Esophagus squamous epithelium (tissue), 5 donors: ENCODE measurements around the gene MOG. TPM values are rescaled to one million over a fixed set of nuclear protein-coding genes. Genes with fewer than 3 reads are reported as not detected.

Source experiments
- DNase-seq: peaks from one replicate; lab custom pipeline; 2025; lab: John Stamatoyannopoulos, UW
- H3K27ac ChIP-seq, 4 donors: fragments of 200-600 bp; sonication (generic); one replicate each; pipeline ENCODE4 v1.5.1; 2016 to 2019; ENCODE audit warnings: mild to moderate bottlenecking in 1 of 4
- H3K27me3 ChIP-seq, 4 donors: fragments of 200-600 bp; sonication (generic); 1 replicate in 3 of 4; 2 replicates in 1 of 4; pipeline versions ENCODE4 v1.5.1 to v1.6.0; 2017 to 2021; ENCODE audit warnings: antibody characterized with exemption in 1 of 4
- H3K36me3 ChIP-seq, 3 donors: fragments of 200-600 bp; sonication (generic); one replicate each; pipeline ENCODE4 v1.5.1; 2016 to 2019
- H3K4me1 ChIP-seq, 3 donors: fragments of 200-600 bp; sonication (generic); one replicate each; pipeline ENCODE4 v1.5.1; 2017 to 2019
- H3K4me3 ChIP-seq, 4 donors: fragments of 200-600 bp; sonication (generic); 1 replicate in 3 of 4; 2 replicates in 1 of 4; pipeline ENCODE4 v1.5.1; 2016 to 2019; ENCODE audit warnings: mild to moderate bottlenecking in 2 of 4, moderate library complexity in 1 of 4
- H3K9me3 ChIP-seq, 3 donors: fragments of 200-600 bp; sonication (generic); one replicate each; pipeline ENCODE4 v1.5.1; 2016 to 2019
- POLR2A ChIP-seq, 4 donors: fragments of 450-650 bp; IDR thresholded peaks; one replicate each; pipeline ENCODE4 v1.6.1; 2017; ENCODE audit warnings: antibody characterized with exemption in 4 of 4, mild to moderate bottlenecking in 4 of 4, moderate library complexity in 3 of 4
- WGBS, 2 donors: methylation state at CpG; one replicate each; pipeline ENCODE4 v1.1.5; 2018; 5-methylcytosine and 5-hydroxymethylcytosine counted together
- intact Hi-C: fragments of 100-400 bp; cut with DNase I; formaldehyde crosslinking; loops from one replicate; pipeline ENCODE4 v1.15.0; 2022
- total RNA-seq, 4 donors: library from RNA; depleted of rRNA; stranded (reverse); fragments of >200 nt; gene quantifications; one replicate each; pipeline ENCODE4 v1.1.0, GENCODE V29; 2016
- TF ChIP-seq, protein P1 (sequence below), 6 experiments: fragments of 450-650 bp in 4 of 6; fragments of 200-600 bp in 2 of 6; sonication (generic) in 2 of 6; IDR thresholded peaks; one replicate each; pipeline ENCODE4 v1.5.1; 2016 to 2019; ENCODE audit warnings: antibody characterized with exemption in 6 of 6, mild to moderate bottlenecking in 4 of 6, moderate library complexity in 4 of 6
- donor health status: DM: yes; HTN: yes; CAD: no.

MOG gene
- not detected for total RNA-seq

DNA sequence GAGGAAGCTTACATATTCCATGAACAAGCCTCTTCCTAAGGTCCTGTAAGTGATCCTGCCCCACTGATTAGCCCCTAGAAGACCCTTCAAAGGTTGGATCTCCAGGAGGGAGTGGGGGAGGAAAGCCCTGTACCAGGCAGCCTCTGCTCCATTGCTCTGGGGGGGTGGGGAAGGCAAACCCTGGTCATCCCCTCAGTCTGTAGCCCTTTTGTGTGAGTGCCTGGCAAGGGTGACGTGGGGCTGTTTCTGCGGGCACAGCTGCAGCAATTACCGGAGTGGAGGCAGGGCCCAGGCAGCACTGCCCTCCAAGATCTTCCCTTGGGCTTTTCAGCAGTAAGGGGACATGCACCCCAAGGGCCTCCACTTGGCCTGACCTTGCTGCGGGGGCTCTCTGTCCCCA is at the start of gene MOG:
MOG (plus strand) TSS at position 295 of the 400 bp plus-strand sequence. CDS start 118 bp downstream, outside the sequence.
- peaks cover 0 to 19% (median 0%) of the 10 kb centered on the region in 3 donors for H3K4me1 ChIP-seq
- no peaks in the 10 kb centered on the region for H3K9me3 ChIP-seq
- no peaks in the 10 kb centered on the region for H3K36me3 ChIP-seq
- peaks cover 0 to 10% (median 0%) of the 10 kb centered on the region in 4 donors for H3K27me3 ChIP-seq
- no peak for DNase-seq
- no peak within 1 kb of the TSS for H3K4me3 ChIP-seq
- intact Hi-C loops = no loop called here
- TF ChIP-seq, protein P1, sequence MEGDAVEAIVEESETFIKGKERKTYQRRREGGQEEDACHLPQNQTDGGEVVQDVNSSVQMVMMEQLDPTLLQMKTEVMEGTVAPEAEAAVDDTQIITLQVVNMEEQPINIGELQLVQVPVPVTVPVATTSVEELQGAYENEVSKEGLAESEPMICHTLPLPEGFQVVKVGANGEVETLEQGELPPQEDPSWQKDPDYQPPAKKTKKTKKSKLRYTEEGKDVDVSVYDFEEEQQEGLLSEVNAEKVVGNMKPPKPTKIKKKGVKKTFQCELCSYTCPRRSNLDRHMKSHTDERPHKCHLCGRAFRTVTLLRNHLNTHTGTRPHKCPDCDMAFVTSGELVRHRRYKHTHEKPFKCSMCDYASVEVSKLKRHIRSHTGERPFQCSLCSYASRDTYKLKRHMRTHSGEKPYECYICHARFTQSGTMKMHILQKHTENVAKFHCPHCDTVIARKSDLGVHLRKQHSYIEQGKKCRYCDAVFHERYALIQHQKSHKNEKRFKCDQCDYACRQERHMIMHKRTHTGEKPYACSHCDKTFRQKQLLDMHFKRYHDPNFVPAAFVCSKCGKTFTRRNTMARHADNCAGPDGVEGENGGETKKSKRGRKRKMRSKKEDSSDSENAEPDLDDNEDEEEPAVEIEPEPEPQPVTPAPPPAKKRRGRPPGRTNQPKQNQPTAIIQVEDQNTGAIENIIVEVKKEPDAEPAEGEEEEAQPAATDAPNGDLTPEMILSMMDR (IDR thresholded peaks at IDR 0.05) = no peak
- TF ChIP-seq POLR2A (IDR thresholded peaks at IDR 0.05) = no peak
- WGBS, 2 donors = 93% methylated on average over 3 to 4 of the region's 4 CpGs
- no peak within 1 kb of the TSS for H3K27ac ChIP-seq

- Histone ChIP-seq H3K27ac (no peak overlapping the region), H3K27me3 (no peaks in the 10 kb centered on the region), H3K4me1 (no peaks in the 10 kb centered on the region), H3K36me3 (peaks cover 6 to 99% (median 17%) of the 10 kb centered on the region in 3 donors), H3K4me3 (no peak overlapping the region), H3K9me3 (no peaks in the 10 kb centered on the region)
- intact Hi-C loops = no loop called here
- TF ChIP-seq, protein P1 (IDR thresholded peaks at IDR 0.05) = no peak
- no peak for TF ChIP-seq POLR2A (IDR thresholded peaks at IDR 0.05)
- no peak for DNase-seq
Measured at GRCh38 chr6:29608131-29608530, 48.8 kb upstream of the MOG start.

- WGBS, 2 donors = 89 to 95% methylated on average over 3 to 4 of the region's 4 CpGs
- Histone ChIP-seq H3K4me1 (no peaks in the 10 kb centered on the region), H3K27ac (no peak overlapping the region), H3K27me3 (no peaks in the 10 kb centered on the region), H3K36me3 (peaks cover 6 to 92% (median 17%) of the 10 kb centered on the region in 3 donors), H3K9me3 (no peaks in the 10 kb centered on the region), H3K4me3 (no peak overlapping the region)
- TF ChIP-seq POLR2A (IDR thresholded peaks at IDR 0.05) = no peak
- TF ChIP-seq, protein P1 (IDR thresholded peaks at IDR 0.05) = no peak
- DNase-seq = no peak
- intact Hi-C loops = no loop called here
Measured at GRCh38 chr6:29610540-29610939, 46.4 kb upstream of the MOG start.

DNA sequence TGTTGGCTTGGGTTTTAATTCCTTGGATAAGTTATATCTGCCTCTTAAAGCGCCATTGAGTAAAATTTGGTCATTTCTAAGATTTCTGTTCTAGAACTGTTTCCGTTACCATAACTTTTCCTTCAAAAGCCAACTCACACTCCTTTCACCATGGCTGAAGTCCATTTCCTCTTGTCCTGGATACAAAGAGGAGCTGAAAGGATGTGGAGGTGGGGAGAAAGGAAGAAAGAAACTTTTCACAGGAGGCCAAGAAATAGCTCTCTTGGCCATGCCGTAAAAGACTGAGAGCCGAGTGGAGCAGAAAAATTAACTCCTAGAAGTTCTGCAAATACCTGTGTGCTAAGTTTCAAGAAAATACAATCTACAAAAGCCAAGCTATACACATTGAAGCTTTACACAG is 45.5 kb upstream of the MOG start:
- H3K4me3 ChIP-seq = no peak overlapping the region
- peaks cover 5 to 92% (median 11%) of the 10 kb centered on the region in 3 donors for H3K36me3 ChIP-seq
- TF ChIP-seq, protein P1 (IDR thresholded peaks at IDR 0.05) = no peak
- TF ChIP-seq POLR2A (IDR thresholded peaks at IDR 0.05) = no peak
- 88 to 92% methylated on average over 4 of the region's 4 CpGs for WGBS, 2 donors
- no peaks in the 10 kb centered on the region for H3K9me3 ChIP-seq
- no peak for DNase-seq
- no peaks in the 10 kb centered on the region for H3K4me1 ChIP-seq
- intact Hi-C loops = no loop called here
- no peak overlapping the region for H3K27ac ChIP-seq
- no peaks in the 10 kb centered on the region for H3K27me3 ChIP-seq

DNA sequence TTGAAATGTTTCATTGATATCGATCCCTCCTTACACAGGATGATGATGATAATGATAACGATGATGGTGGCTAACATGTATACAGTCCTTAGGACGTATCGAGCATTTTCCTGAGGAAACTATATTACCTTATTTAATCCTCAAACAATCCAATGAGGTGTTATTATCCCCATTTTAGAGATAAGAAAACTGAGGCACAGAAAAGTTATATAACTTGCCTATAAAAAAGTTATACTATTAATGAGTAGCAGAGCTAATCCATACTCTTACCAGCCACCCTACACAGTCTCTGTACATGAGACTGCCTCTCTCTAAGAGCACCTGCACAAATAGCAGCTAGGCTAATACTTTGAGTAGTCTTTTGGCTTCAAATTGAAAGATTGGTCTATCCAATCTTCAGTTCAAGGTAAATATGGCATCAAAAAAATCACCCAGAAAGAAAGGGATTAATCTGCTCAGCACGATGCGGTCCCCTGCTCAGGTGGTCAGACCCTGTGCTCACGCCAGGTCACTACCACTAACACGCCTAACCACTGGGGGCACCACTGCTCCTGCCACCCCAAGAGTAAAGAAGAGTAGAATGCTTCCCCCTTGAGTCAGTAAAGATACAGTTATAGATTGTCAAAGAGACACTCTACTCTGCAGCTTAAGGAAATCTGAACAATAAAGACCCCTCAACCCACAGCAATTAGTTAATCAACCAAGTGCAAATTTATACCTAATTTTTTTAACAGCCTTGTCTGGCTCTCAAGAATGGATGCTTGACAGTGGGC is 38.9 kb upstream of the MOG start:
- WGBS, 2 donors = 90 to 97% methylated on average over 4 to 7 of the region's 8 CpGs
- TF ChIP-seq, protein P1 (IDR thresholded peaks at IDR 0.05) = no peak
- no peak for TF ChIP-seq POLR2A (IDR thresholded peaks at IDR 0.05)
- no peaks in the 10 kb centered on the region for H3K4me1 ChIP-seq
- H3K27me3 ChIP-seq = no peaks in the 10 kb centered on the region
- H3K36me3 ChIP-seq = peaks cover 0 to 90% (median 9%) of the 10 kb centered on the region in 3 donors
- intact Hi-C loops = no loop called here
- no peak for DNase-seq
- H3K9me3 ChIP-seq = no peaks in the 10 kb centered on the region
- no peak overlapping the region for H3K27ac ChIP-seq
- no peak overlapping the region for H3K4me3 ChIP-seq
